COLO668 (cell line): Measurements from ENCODE around the gene DHRS13.

Source experiments
- DNase-seq: peaks from one replicate; lab custom pipeline; 2025; ENCODE audit not compliant: unreplicated experiment; lab: John Stamatoyannopoulos, UW

DHRS13 gene

GRCh38 chr17:28863953-28864352 is 38.9 kb downstream of the DHRS13 start:
- no peak for DNase-seq

DNA sequence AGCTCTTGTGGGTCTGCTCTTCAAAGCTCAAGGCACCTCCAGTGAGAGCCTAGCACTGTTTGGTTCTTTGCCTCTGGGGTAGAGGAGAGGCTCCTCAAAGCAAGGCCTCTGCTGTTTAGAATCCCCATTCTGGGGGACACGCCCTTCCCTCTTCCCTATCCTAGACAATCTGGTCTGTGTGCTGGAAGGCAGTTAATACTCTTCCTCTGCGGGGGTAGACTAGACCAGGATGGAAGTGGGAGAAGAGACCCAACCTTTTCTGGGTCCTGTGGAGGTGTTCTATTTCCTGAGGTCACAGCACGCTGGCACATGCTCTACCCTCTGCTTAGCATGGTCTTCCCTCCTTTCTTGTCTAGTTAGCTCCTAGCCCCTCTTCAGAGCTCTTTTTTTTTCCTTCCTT is 40.3 kb downstream of the DHRS13 start:
- DNase-seq: no peak

DNA sequence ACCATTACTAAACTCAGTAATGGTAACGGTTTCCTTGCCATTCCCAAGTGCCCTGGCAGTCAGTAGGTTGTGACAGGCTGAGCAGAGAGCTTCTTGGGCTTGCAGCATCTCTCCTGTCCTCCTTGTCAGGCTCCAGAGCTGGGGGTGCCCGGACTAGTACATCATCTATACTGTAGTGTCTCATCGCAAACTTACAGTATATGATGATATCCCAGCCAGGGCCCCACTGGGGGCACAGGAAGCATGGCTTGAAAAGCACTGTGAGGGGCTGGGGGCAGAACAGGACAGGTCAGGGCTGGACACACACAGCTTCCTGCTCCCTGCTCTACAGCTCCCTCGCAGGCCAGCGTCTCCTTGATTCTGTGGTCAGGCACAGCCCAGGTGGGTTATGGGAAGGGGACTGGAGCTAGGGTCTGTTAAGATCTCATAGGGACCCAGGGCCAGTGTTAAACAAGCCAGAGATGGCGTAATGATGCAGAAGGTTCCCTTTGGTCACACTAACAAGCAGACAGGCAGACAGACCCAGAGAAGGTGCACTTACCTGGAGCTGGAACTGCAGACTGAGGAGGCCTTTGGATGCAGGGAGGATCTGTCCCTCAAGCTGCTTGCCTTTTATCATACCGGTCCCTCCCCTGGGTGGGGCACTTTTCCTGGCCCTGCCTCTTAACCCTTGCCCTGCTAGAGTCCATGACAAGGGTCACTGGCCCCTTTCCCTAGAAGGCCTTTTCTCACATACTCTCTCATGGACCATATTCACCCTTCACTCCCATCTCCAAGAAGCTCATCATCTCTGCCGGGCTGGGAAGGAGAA is 41.3 kb downstream of the DHRS13 start:
- DNase-seq: no peak

GRCh38 chr17:28860363-28860808 is 42.5 kb downstream of the DHRS13 start:
- DNase-seq: no peak

- no peak for DNase-seq
Measured at GRCh38 chr17:28858801-28859355, 44.0 kb downstream of the DHRS13 start.

DNA sequence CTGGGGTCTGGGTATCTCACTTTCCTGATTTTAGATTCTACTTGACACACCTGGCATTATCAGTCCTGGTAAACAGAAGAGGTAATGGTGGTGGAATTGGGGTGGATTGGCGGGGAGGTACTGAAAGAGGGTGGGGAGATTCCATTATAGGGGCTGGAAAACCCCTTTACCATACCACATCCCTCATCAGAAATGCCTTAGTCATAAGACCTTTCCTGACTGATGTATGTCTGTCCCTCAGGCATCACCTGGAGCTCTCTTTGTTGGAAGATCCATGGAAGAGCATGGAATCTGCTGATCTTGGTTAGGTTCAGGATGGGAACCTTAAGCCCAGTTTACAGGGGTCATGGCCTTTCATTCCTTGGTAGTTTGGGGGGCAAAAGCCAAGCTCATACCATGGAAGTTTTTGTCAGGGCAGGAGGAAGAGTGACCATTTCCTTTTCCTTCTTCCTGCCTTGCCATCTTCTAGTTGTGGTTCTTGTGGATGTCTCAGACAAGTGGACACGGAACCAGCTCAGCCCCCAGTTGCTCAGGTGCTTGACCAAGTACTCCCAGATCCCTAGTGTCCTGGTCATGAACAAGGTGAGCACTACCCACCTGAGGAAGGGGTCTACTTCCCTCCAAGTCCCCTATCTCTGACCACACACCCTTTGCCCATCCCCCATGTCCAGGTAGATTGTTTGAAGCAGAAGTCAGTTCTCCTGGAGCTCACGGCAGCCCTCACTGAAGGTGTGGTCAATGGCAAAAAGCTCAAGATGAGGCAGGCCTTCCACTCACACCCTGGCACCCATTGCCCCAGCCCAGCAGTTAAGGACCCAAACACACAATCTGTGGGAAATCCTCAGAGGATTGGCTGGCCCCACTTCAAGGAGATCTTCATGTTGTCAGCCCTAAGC is 44.7 kb downstream of the DHRS13 start:
- DNase-seq: no peak

GRCh38 chr17:28856028-28856574 is 46.8 kb downstream of the DHRS13 start:
- no peak for DNase-seq

- no peak for DNase-seq
Measured at GRCh38 chr17:28855336-28855679, 47.6 kb downstream of the DHRS13 start.

DNA sequence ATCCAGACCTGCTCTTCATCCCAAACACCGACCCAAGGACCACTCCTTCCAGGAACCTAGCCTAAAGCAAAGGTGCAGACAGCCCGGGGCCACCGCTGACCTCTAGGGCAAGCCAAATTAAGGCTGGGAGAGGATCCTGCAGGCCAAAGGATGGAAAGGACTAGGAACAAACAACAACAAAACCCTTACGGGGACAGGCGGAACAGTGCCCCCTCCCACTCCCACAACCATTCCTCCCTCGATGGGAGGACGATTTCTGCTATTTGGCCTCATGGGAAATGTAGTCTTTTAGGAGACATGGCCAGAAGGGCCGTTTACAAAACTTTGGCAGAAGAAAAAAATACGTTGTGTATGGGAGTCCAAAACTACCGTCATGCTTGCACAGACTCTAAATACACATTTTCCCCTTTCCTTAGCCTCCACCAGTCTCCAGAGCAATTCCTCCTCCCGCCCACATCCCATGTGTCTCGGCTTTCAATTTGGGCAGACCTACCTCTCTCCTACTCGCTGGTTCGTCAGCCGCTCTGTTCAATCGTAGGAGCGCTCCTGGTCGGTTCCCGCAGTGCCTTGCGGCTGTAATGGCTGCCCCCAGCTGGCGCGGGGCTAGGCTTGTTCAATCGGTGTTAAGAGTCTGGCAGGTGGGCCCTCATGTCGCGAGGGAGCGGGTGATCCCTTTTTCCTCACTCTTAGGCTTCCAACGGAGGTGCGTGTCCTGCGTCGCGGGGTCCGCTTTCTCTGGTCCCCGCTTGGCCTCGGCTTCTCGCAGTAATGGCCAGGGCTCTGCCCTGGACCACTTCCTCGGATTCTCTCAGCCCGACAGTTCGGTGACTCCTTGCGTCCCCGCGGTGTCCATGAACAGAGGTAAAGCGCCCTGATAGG is 48.2 kb downstream of the DHRS13 start, which contains the start of gene ERAL1:
Gene ERAL1 (plus strand): TSS at position 560 of the 879 bp plus-strand sequence. CDS start 19 bp downstream, at position 579.
- peak; percentile 77 for DNase-seq

GRCh38 chr17:28853295-28853694 is 49.6 kb downstream of the DHRS13 start:
- DNase-seq: no peak

GRCh38 chr17:28849281-28849680 is 53.6 kb downstream of the DHRS13 start:
- DNase-seq: no peak

DNA sequence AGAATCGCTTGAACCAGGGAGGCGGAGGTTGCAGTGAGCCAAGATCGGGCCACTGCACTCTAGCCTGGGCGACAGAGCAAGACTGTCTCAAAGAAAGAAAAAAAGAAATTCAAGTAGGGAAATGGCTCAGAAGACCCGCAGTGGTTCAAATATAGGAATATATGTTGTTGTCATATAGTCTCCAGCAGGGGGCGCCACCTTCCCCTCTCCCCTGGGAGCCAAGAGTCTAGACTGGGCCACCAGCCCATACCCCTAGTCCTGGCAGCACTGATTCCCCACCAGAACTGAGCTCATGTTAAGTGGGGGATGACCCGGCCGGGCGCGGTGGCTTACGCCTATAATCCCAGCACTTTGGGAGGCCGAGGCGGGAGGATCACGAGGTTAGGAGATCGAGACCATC is 54.2 kb downstream of the DHRS13 start:
- DNase-seq: peak; percentile 25
